Esophagus squamous epithelium (tissue), 5 donors: ENCODE results near the gene BTBD2. TPM values are rescaled to one million over a fixed set of nuclear protein-coding genes. Genes with fewer than 3 reads are reported as not detected.

Experiments used
- DNase-seq: peaks from one replicate; lab custom pipeline; 2025; lab: John Stamatoyannopoulos, UW
- H3K27ac ChIP-seq, 4 donors: fragments of 200-600 bp; sonication (generic); one replicate each; pipeline ENCODE4 v1.5.1; 2016 to 2019; ENCODE audit warnings: mild to moderate bottlenecking in 1 of 4
- H3K27me3 ChIP-seq, 4 donors: fragments of 200-600 bp; sonication (generic); 1 replicate in 3 of 4; 2 replicates in 1 of 4; pipeline versions ENCODE4 v1.5.1 to v1.6.0; 2017 to 2021; ENCODE audit warnings: antibody characterized with exemption in 1 of 4
- H3K36me3 ChIP-seq, 3 donors: fragments of 200-600 bp; sonication (generic); one replicate each; pipeline ENCODE4 v1.5.1; 2016 to 2019
- H3K4me1 ChIP-seq, 3 donors: fragments of 200-600 bp; sonication (generic); one replicate each; pipeline ENCODE4 v1.5.1; 2017 to 2019
- H3K4me3 ChIP-seq, 4 donors: fragments of 200-600 bp; sonication (generic); 1 replicate in 3 of 4; 2 replicates in 1 of 4; pipeline ENCODE4 v1.5.1; 2016 to 2019; ENCODE audit warnings: mild to moderate bottlenecking in 2 of 4, moderate library complexity in 1 of 4
- H3K9me3 ChIP-seq, 3 donors: fragments of 200-600 bp; sonication (generic); one replicate each; pipeline ENCODE4 v1.5.1; 2016 to 2019
- POLR2A ChIP-seq, 4 donors: fragments of 450-650 bp; IDR thresholded peaks; one replicate each; pipeline ENCODE4 v1.6.1; 2017; ENCODE audit warnings: antibody characterized with exemption in 4 of 4, mild to moderate bottlenecking in 4 of 4, moderate library complexity in 3 of 4
- WGBS, 2 donors: methylation state at CpG; one replicate each; pipeline ENCODE4 v1.1.5; 2018; 5-methylcytosine and 5-hydroxymethylcytosine counted together
- intact Hi-C: fragments of 100-400 bp; cut with DNase I; formaldehyde crosslinking; loops from one replicate; pipeline ENCODE4 v1.15.0; 2022
- total RNA-seq, 4 donors: library from RNA; depleted of rRNA; stranded (reverse); fragments of >200 nt; gene quantifications; one replicate each; pipeline ENCODE4 v1.1.0, GENCODE V29; 2016
- TF ChIP-seq, protein P1 (sequence below), 6 experiments: fragments of 450-650 bp in 4 of 6; fragments of 200-600 bp in 2 of 6; sonication (generic) in 2 of 6; IDR thresholded peaks; one replicate each; pipeline ENCODE4 v1.5.1; 2016 to 2019; ENCODE audit warnings: antibody characterized with exemption in 6 of 6, mild to moderate bottlenecking in 4 of 6, moderate library complexity in 4 of 6
- donor health status: DM: yes; HTN: yes; CAD: no.

The BTBD2 gene
- total RNA-seq, 4 donors from 2014 or later: 42.3 to 79.0 (median 63.8) TPM

DNA sequence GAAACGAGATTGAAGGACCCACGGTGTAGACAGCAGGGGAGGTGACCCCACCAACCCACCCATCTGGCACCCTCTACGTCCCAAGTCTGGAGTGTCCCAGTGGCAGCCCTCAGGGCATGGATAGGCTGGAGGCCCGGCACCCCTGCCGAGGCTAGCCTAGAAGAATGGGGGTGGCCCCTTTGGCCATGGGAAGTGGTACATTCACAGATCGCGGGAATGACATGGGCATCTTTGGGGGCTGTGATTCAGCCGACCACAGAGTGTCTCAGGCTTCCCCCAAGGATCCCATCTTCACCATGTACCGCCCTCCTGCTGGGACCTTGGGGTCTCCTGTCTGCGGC lies 46.8 kb upstream of the BTBD2 start:
- Histone ChIP-seq H3K36me3 (no peaks in the 10 kb centered on the region), H3K9me3 (no peaks in the 10 kb centered on the region), H3K4me1 (peaks cover 41 to 75% (median 47%) of the 10 kb centered on the region in 3 donors), H3K27me3 (no peaks in the 10 kb centered on the region), H3K4me3 (peak overlapping the region in 3 of 4 donors; percentile 51 to 83 (median 74)), H3K27ac (peak overlapping the region; percentile 98 to 99 (median 99))
- WGBS, 2 donors: 66 to 73% methylated on average over 5 to 9 of the region's 10 CpGs
- intact Hi-C loops: no loop called here
- no peak for DNase-seq
- TF ChIP-seq POLR2A (IDR thresholded peaks at IDR 0.05): no peak
- TF ChIP-seq, protein P1, sequence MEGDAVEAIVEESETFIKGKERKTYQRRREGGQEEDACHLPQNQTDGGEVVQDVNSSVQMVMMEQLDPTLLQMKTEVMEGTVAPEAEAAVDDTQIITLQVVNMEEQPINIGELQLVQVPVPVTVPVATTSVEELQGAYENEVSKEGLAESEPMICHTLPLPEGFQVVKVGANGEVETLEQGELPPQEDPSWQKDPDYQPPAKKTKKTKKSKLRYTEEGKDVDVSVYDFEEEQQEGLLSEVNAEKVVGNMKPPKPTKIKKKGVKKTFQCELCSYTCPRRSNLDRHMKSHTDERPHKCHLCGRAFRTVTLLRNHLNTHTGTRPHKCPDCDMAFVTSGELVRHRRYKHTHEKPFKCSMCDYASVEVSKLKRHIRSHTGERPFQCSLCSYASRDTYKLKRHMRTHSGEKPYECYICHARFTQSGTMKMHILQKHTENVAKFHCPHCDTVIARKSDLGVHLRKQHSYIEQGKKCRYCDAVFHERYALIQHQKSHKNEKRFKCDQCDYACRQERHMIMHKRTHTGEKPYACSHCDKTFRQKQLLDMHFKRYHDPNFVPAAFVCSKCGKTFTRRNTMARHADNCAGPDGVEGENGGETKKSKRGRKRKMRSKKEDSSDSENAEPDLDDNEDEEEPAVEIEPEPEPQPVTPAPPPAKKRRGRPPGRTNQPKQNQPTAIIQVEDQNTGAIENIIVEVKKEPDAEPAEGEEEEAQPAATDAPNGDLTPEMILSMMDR (IDR thresholded peaks at IDR 0.05): no peak

DNA sequence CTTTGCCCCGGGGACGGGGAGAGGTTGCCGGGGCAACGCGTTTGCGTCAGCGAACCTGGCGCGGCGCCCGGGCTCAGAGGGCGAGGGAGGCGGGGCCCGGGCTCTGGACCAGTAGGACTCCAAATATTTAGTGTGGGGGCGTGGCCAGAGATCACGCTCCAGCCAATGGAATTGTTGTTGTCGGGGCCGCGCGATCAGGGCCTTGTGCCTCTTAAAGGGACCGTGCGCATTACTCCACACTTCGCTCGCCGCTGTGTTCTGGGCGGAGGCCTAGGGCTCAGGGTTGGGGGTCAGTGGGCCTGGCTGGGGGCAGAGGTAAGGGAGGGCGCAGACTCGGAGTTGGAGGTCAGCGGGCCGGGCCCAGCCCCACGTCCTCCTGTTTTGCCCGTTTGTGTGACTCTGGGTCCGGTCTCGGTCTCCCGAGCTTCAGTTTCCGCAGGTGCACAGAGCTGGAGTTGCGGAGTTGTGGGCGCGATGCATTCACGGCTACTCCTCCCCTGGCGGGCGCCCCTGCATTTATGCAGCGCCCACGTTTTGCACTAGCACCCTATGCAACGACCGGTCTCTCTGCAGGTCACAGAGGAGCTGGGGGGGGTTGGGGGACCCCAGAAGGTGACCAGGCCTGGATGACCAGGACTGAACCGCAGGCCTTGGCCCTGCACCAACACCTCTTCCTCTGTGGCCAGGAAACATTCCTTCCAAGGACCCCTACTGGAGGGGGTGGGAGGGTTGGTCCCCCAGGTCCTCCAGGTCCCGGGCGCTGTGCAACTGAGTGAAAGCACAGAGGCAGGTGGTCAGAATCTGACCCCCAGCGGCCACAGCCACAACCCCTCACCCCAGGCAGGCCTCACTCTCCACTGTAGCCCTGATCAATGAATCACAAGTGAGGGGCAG lies 46.2 kb upstream of the BTBD2 start:
- DNase-seq: peak; percentile 97
- Histone ChIP-seq H3K27ac (peak overlapping the region; percentile 98 to 99 (median 99)), H3K36me3 (no peaks in the 10 kb centered on the region), H3K9me3 (no peaks in the 10 kb centered on the region), H3K27me3 (no peaks in the 10 kb centered on the region), H3K4me1 (peaks cover 45 to 82% (median 53%) of the 10 kb centered on the region in 3 donors), H3K4me3 (peak overlapping the region; percentile 51 to 83 (median 64))
- intact Hi-C loops: no loop called here
- WGBS, 2 donors: 0% methylated on average over 14 to 19 of the region's 50 CpGs
- TF ChIP-seq, protein P1 (IDR thresholded peaks at IDR 0.05): no peak
- TF ChIP-seq POLR2A (IDR thresholded peaks at IDR 0.05): peak in 1 of 4 donors; percentile 21

DNA sequence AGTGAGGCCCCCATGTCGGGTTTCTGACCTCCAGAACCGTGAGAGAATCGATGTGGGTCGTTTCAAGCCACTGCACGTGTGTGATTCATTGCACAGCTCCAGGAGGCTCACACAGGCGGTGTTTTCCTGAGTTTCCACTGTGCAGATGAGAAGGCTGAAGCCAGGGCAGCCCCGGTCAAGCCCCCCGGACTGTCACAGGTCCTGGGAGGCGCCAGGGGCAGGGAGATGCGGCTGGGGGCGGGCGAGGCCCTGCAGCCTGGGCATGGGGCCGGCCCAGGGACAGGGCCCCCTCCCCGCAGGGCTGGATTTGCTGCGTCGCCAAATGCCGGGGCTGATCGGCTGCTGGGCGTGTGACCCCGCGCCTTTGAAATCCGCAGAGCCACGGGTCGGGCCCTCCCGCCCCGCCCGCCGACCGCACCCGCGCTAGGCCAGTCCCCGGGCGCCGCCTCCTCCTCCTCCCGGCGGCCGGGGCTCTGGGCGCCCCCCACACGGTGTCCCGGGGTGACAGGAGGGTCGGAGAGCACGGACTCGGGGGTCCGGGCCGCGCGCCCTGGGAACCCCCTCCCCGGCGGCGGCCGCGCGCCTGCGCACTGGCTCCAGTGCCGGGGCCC lies 45.5 kb upstream of the BTBD2 start:
- H3K36me3 ChIP-seq: no peaks in the 10 kb centered on the region
- WGBS, 2 donors: no CpG with 5 or more reads among the region's 55 CpGs
- H3K27me3 ChIP-seq: no peaks in the 10 kb centered on the region
- peak overlapping the region; percentile 98 to 99 (median 99) for H3K27ac ChIP-seq
- DNase-seq: no peak
- no peaks in the 10 kb centered on the region for H3K9me3 ChIP-seq
- H3K4me1 ChIP-seq: peaks cover 51 to 89% (median 58%) of the 10 kb centered on the region in 3 donors
- intact Hi-C loops: no loop called here
- TF ChIP-seq, protein P1 (IDR thresholded peaks at IDR 0.05): peak in 1 of 6 experiments; percentile 4
- TF ChIP-seq POLR2A (IDR thresholded peaks at IDR 0.05): peak in 3 of 4 donors; percentile 68 to 97 (median 68)
- H3K4me3 ChIP-seq: peak overlapping the region; percentile 51 to 83 (median 64)

DNA sequence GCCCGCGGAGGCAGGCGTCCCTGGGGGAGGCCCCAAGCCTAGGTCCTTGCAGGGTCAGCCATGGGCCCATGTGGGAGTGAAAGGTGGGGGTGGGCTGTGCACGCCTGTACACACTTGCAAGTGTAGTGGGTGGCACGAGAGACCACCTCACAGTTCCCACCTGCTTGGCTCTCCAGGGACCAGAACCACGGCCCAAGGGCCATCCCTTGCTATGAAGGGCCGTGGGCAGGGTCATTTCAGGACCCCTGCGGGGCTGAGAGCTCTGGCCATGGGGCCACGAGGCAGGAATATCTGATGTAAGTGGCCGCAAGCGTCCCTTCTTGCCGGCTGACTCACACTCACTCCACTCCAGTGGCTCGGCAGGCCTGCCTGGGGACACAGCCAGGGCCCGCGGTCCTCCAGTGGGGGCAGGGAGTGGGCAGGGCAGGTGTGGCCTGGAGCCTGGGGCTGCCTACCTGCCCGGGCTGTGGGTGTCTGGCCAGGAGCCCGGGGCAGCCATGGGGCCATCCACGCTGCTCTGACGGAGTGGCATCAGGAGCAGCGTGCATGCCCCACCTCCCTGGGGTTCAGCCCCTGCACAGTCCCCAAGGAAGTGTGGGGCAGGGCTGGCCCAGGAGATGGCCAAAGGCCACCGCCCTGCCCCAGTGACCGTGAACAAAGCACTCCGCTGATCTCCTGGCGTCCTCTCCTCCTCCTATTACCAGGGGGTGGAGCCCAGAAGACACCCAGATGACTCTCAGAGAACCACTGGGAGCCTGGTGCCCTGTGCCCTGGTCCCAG lies 44.1 kb upstream of the BTBD2 start:
- peak overlapping the region in 3 of 4 donors; percentile 53 to 83 (median 74) for H3K4me3 ChIP-seq
- H3K36me3 ChIP-seq: no peaks in the 10 kb centered on the region
- no peaks in the 10 kb centered on the region for H3K9me3 ChIP-seq
- intact Hi-C loops: no loop called here
- peak overlapping the region; percentile 98 to 99 (median 99) for H3K27ac ChIP-seq
- 19 to 21% methylated on average over 7 to 14 of the region's 24 CpGs for WGBS, 2 donors
- DNase-seq: no peak
- TF ChIP-seq, protein P1 (IDR thresholded peaks at IDR 0.05): no peak
- peak in 3 of 4 donors; percentile 11 to 29 (median 11) for TF ChIP-seq POLR2A (IDR thresholded peaks at IDR 0.05)
- H3K4me1 ChIP-seq: peaks cover 64 to 96% (median 71%) of the 10 kb centered on the region in 3 donors
- H3K27me3 ChIP-seq: no peaks in the 10 kb centered on the region
